ENCODE data around the gene WDR18.

WDR18 gene

GRCh38 chr19:950352-951066, 33.6 kb upstream of the WDR18 start:
- no peak for TF ChIP-seq CTCF (IDR thresholded peaks at IDR 0.05; ENCODE audit: insufficient read depth, low read depth, low read length, missing control alignments)
- peak overlapping the region; percentile 71 for H3K4me3 ChIP-seq (ENCODE audit: low read depth, low read length)

GRCh38 chr19:952049-952679, 32.0 kb upstream of the WDR18 start:
- peak overlapping the region; percentile 71 for H3K4me3 ChIP-seq (ENCODE audit: low read depth, low read length)
- no peak for TF ChIP-seq CTCF (IDR thresholded peaks at IDR 0.05; ENCODE audit: insufficient read depth, low read depth, low read length, missing control alignments)
- DNase-seq (ENCODE audit: low read depth), result peak; percentile 57

More at GRCh38 chr19:950352-951066, 33.6 kb upstream of the WDR18 start:
- DNase-seq (ENCODE audit: low read depth), result peak; percentile 45

- TF ChIP-seq CTCF (IDR thresholded peaks at IDR 0.05; ENCODE audit: insufficient read depth, low read depth, low read length, missing control alignments), result no peak
- H3K4me3 ChIP-seq (ENCODE audit: low read depth, low read length), result peak overlapping the region; percentile 71
- DNase-seq (ENCODE audit: low read depth), result peak; percentile 65
Observed at GRCh38 chr19:952680-953444, 31.3 kb upstream of the WDR18 start.

- no peak for TF ChIP-seq CTCF (IDR thresholded peaks at IDR 0.05; ENCODE audit: insufficient read depth, low read depth, low read length, missing control alignments)
- DNase-seq (ENCODE audit: low read depth), result no peak
- peak overlapping the region; percentile 71 for H3K4me3 ChIP-seq (ENCODE audit: low read depth, low read length)
Observed at GRCh38 chr19:953445-954271, 30.5 kb upstream of the WDR18 start.

GRCh38 chr19:954272-954671, 29.9 kb upstream of the WDR18 start:
- TF ChIP-seq CTCF (IDR thresholded peaks at IDR 0.05; ENCODE audit: insufficient read depth, low read depth, low read length, missing control alignments), result no peak
- no peak for DNase-seq (ENCODE audit: low read depth)
- peak overlapping the region; percentile 71 for H3K4me3 ChIP-seq (ENCODE audit: low read depth, low read length)
